H1 (cell line): ENCODE measurements around the gene PSMD6. TPM values are rescaled to one million over a fixed set of nuclear protein-coding genes. Genes with fewer than 3 reads are reported as not detected.

ENCODE experiments used
- CTCF ChIA-PET: fragments of 300-600 bp; sonication (Branson Sonifier 250); formaldehyde crosslinking; loops from one replicate; lab custom pipeline; 2021; ENCODE audit not compliant: partially characterized antibody; lab: Charles Lee
- POLR2A ChIA-PET: fragments of 300-600 bp; sonication (Branson Sonifier 250); formaldehyde crosslinking; loops from one replicate; lab custom pipeline; 2021; ENCODE audit warnings: inconsistent platforms; ENCODE audit not compliant: partially characterized antibody; lab: Charles Lee
- DNase-seq, 2 experiments: peaks; one replicate each; pipeline versions ENCODE4 v3.0.0 to v3.0.0-alpha.2; 2010 to 2022; ENCODE audit warnings: low spot score in 2 of 2, low read depth in 1 of 2, mixed read lengths in 1 of 2
- FAIRE-seq: peaks from 2 replicates; lab custom pipeline; 2011; peaks lifted over from hg19 to GRCh38; lab: Jason Lieb, UNC
- H2AFZ ChIP-seq: 2 replicates; pipeline ENCODE4 v1.8.1; 2012; ENCODE audit warnings: low read length, inconsistent platforms
- H2AK5ac ChIP-seq: 2 replicates; pipeline ENCODE4 v1.6.1; 2013; ENCODE audit warnings: low read depth, low read length
- H2BK120ac ChIP-seq: replicated peaks from 2 replicates; pipeline ENCODE3; 2013; ENCODE audit warnings: low read depth, low read length, inconsistent platforms
- H2BK12ac ChIP-seq: 2 replicates; pipeline ENCODE4 v1.6.1; 2013; ENCODE audit warnings: low read depth, low read length
- H2BK15ac ChIP-seq: 2 replicates; pipeline ENCODE4 v1.6.1; 2013; ENCODE audit warnings: low read length
- H2BK20ac ChIP-seq: 2 replicates; pipeline ENCODE4 v1.6.1; 2013; ENCODE audit warnings: low read length
- H2BK5ac ChIP-seq: 2 replicates; pipeline ENCODE4 v1.6.1; 2013; ENCODE audit warnings: low read depth, low read length
- H3K14ac ChIP-seq: 2 replicates; pipeline ENCODE4 v1.6.1; 2013; ENCODE audit warnings: inconsistent platforms; ENCODE audit not compliant: insufficient read length
- H3K18ac ChIP-seq: 2 replicates; pipeline ENCODE4 v1.6.1; 2013; ENCODE audit warnings: low read length; ENCODE audit errors: extremely low read depth
- H3K23ac ChIP-seq: 2 replicates; pipeline ENCODE4 v1.6.1; 2013; ENCODE audit warnings: inconsistent platforms; ENCODE audit not compliant: insufficient read length
- H3K23me2 ChIP-seq: 2 replicates; pipeline ENCODE4 v1.6.1; 2013; ENCODE audit warnings: low read depth, low read length
- H3K27ac ChIP-seq: 2 replicates; pipeline ENCODE4 v1.6.1; 2011; ENCODE audit warnings: low read depth, low read length, inconsistent platforms
- H3K27me3 ChIP-seq, 4 experiments: replicated peaks in 1 of 4; 1 replicate in 1 of 4; 2 replicates in 3 of 4; pipeline versions ENCODE4 v1.6.1 to v1.8.1; 2011 to 2013; ENCODE audit warnings: low read length in 3 of 4, mild to moderate bottlenecking in 3 of 4, inconsistent platforms in 2 of 4, mixed read lengths in 2 of 4, moderate library complexity in 1 of 4; ENCODE audit not compliant: control insufficient read depth in 3 of 4, insufficient read depth in 3 of 4; ENCODE audit errors: extremely low read depth in 1 of 4
- H3K36me3 ChIP-seq, 4 experiments: 2 replicates each; pipeline versions ENCODE4 v1.6.1 to v1.8.1; 2011 to 2013; ENCODE audit warnings: mild to moderate bottlenecking in 4 of 4, low read length in 3 of 4, moderate library complexity in 2 of 4, control low read depth in 1 of 4, inconsistent platforms in 1 of 4; ENCODE audit not compliant: insufficient read depth in 4 of 4, control insufficient read depth in 2 of 4
- H3K4ac ChIP-seq: replicated peaks from 2 replicates; pipeline ENCODE3; 2013; ENCODE audit warnings: low read length, low read depth, mixed read lengths, inconsistent platforms; ENCODE audit not compliant: insufficient read length
- H3K4me1 ChIP-seq, 4 experiments: replicated peaks in 1 of 4; 1 replicate in 1 of 4; 2 replicates in 3 of 4; pipeline versions ENCODE4 v1.6.1 to v1.8.1; 2011 to 2013; ENCODE audit warnings: low read length in 3 of 4, inconsistent platforms in 2 of 4, mixed read lengths in 1 of 4; ENCODE audit not compliant: insufficient read depth in 4 of 4, control insufficient read depth in 3 of 4
- H3K4me2 ChIP-seq, 2 experiments: 2 replicates each; pipeline versions ENCODE4 v1.6.1 to v1.8.1; 2011 to 2013; ENCODE audit warnings: low read depth in 2 of 2, low read length in 2 of 2, control low read depth in 1 of 2, inconsistent platforms in 1 of 2, mild to moderate bottlenecking in 1 of 2; ENCODE audit not compliant: insufficient read depth in 1 of 2
- H3K4me3 ChIP-seq, 4 experiments: fragments of 200-600, 300-600 bp in 1 of 4; sonication (generic), shearing (Covaris generic), sonication (Bioruptor Twin) in 1 of 4; 2 replicates each; pipeline versions ENCODE4 v1.5.1 to v1.8.1; 2011 to 2016; ENCODE audit warnings: low read length in 4 of 4, low read depth in 3 of 4, control low read depth in 2 of 4, inconsistent platforms in 2 of 4, mild to moderate bottlenecking in 2 of 4, mixed read lengths in 1 of 4, moderate library complexity in 1 of 4; ENCODE audit not compliant: insufficient read depth in 2 of 4; ENCODE audit errors: extremely low read depth in 1 of 4
- H3K56ac ChIP-seq: replicated peaks from 2 replicates; pipeline ENCODE3; 2013; ENCODE audit warnings: low read depth, mild to moderate bottlenecking, mixed read lengths, low read length, inconsistent platforms; ENCODE audit not compliant: insufficient read length
- H3K79me1 ChIP-seq: 2 replicates; pipeline ENCODE4 v1.6.1; 2013; ENCODE audit warnings: low read depth, low read length, control low read depth
- H3K79me2 ChIP-seq, 2 experiments: 2 replicates each; pipeline versions ENCODE4 v1.6.1 to v1.8.1; 2012 to 2013; ENCODE audit warnings: low read length in 2 of 2, mild to moderate bottlenecking in 2 of 2, inconsistent platforms in 1 of 2; ENCODE audit not compliant: insufficient read depth in 2 of 2, control insufficient read depth in 1 of 2
- H3K9ac ChIP-seq, 4 experiments: replicated peaks in 1 of 4; 1 replicate in 1 of 4; 2 replicates in 3 of 4; pipeline versions ENCODE4 v1.6.1 to v1.8.1; 2011 to 2013; ENCODE audit warnings: low read depth in 3 of 4, low read length in 3 of 4, control low read depth in 2 of 4, mild to moderate bottlenecking in 2 of 4, moderate library complexity in 2 of 4, inconsistent platforms in 1 of 4; ENCODE audit errors: extremely low read depth in 1 of 4
- H3K9me3 ChIP-seq, 2 experiments: 2 replicates each; pipeline versions ENCODE4 v1.6.1 to v1.8.1; 2012 to 2013; ENCODE audit warnings: mild to moderate bottlenecking in 2 of 2, moderate library complexity in 2 of 2, control low read depth in 1 of 2, inconsistent platforms in 1 of 2, low read depth in 1 of 2, low read length in 1 of 2, mixed read lengths in 1 of 2; ENCODE audit not compliant: insufficient read depth in 2 of 2
- H4K20me1 ChIP-seq, 2 experiments: replicated peaks in 1 of 2; 2 replicates each; pipeline versions ENCODE3 to v1.8.1; 2011 to 2013; ENCODE audit warnings: inconsistent platforms in 2 of 2, low read length in 2 of 2, mild to moderate bottlenecking in 1 of 2; ENCODE audit not compliant: insufficient read depth in 2 of 2, control insufficient read depth in 1 of 2
- H4K5ac ChIP-seq: 2 replicates; pipeline ENCODE4 v1.6.1; 2013; ENCODE audit warnings: low read length, low read depth, mixed read lengths, inconsistent platforms; ENCODE audit not compliant: insufficient read length
- H4K8ac ChIP-seq: 2 replicates; pipeline ENCODE4 v1.8.0; 2013; ENCODE audit warnings: mild to moderate bottlenecking, moderate library complexity, low read length, inconsistent platforms; ENCODE audit not compliant: insufficient read depth; ENCODE audit errors: extremely low read depth
- H4K91ac ChIP-seq: replicated peaks from 2 replicates; pipeline ENCODE3; 2013; ENCODE audit warnings: low read length, mixed read lengths, inconsistent platforms; ENCODE audit not compliant: insufficient read length
- CHD2 ChIP-seq: IDR thresholded peaks from 2 replicates; pipeline ENCODE4 v1.6.1; 2012; ENCODE audit warnings: low read length, improper control_type of control experiment
- CREB1 ChIP-seq: IDR thresholded peaks from 2 replicates; pipeline ENCODE4 v1.6.1; 2012; ENCODE audit warnings: inconsistent platforms
- FOSL1 ChIP-seq: IDR thresholded peaks from 2 replicates; pipeline ENCODE4 v1.6.1; 2011; ENCODE audit warnings: mild to moderate bottlenecking, low read depth, low read length, moderate library complexity; ENCODE audit not compliant: insufficient read depth
- GABPA ChIP-seq: IDR thresholded peaks from 2 replicates; pipeline ENCODE4 v1.6.1; 2011; ENCODE audit warnings: mild to moderate bottlenecking, low read length, moderate library complexity, borderline replicate concordance; ENCODE audit not compliant: insufficient read depth
- GTF2F1 ChIP-seq: IDR thresholded peaks from 2 replicates; pipeline ENCODE4 v1.6.1; 2012; ENCODE audit warnings: low read depth, low read length, improper control_type of control experiment, borderline replicate concordance
- HDAC2 ChIP-seq, 2 experiments: fragments of 300-600 bp in 1 of 2; sonication (generic) in 1 of 2; IDR thresholded peaks; 2 replicates each; pipeline ENCODE4 v1.6.1; 2011 to 2012; ENCODE audit warnings: low read depth in 2 of 2, low read length in 2 of 2, mild to moderate bottlenecking in 2 of 2, moderate library complexity in 2 of 2, borderline replicate concordance in 1 of 2, inconsistent platforms in 1 of 2
- HDAC6 ChIP-seq: IDR thresholded peaks from one replicate; pipeline ENCODE4 v1.7.1; 2012; ENCODE audit warnings: low read depth, mild to moderate bottlenecking, inconsistent platforms, low read length, moderate library complexity
- NRF1 ChIP-seq: IDR thresholded peaks from 2 replicates; pipeline ENCODE4 v1.6.1; 2011; ENCODE audit warnings: mild to moderate bottlenecking, low read depth, low read length, improper control_type of control experiment
- POLR2A ChIP-seq, 2 experiments: IDR thresholded peaks; 1 replicate in 1 of 2; 2 replicates in 1 of 2; pipeline ENCODE4 v1.6.1; 2011; ENCODE audit warnings: low read depth in 2 of 2, low read length in 2 of 2, mild to moderate bottlenecking in 2 of 2; ENCODE audit errors: control extremely low read depth in 1 of 2
- POU5F1 ChIP-seq: IDR thresholded peaks from 2 replicates; pipeline ENCODE4 v1.6.1; 2011; ENCODE audit warnings: low read depth, mild to moderate bottlenecking, low read length, moderate library complexity
- SUZ12 ChIP-seq: fragments of 200-600 bp; sonication (generic); IDR thresholded peaks from 2 replicates; pipeline ENCODE4 v1.6.1; 2012; ENCODE audit warnings: mild to moderate bottlenecking, inconsistent platforms, low read length, moderate library complexity, mixed read lengths
- TBP ChIP-seq: IDR thresholded peaks from 2 replicates; pipeline ENCODE4 v1.6.1; 2011; ENCODE audit warnings: low read depth, low read length, improper control_type of control experiment
- YY1 ChIP-seq: IDR thresholded peaks from 2 replicates; pipeline ENCODE4 v1.6.1; 2011; ENCODE audit warnings: low read depth, mild to moderate bottlenecking, low read length
- WGBS, 2 experiments: shearing (Covaris generic) in 1 of 2; methylation state at CpG; one replicate each; pipeline versions ENCODE4 v1.1.6 to v1.1.7; 2013 to 2015; ENCODE audit warnings: low lambda C conversion rate in 2 of 2, mixed read lengths in 2 of 2, inconsistent platforms in 1 of 2, low coverage in 1 of 2, missing lambda C conversion rate in 1 of 2; ENCODE audit not compliant: insufficient replicate concordance in 2 of 2, insufficient coverage in 1 of 2, insufficient read length in 1 of 2; ENCODE audit errors: extremely low coverage in 1 of 2, missing lambda C conversion rate in 1 of 2; 5-methylcytosine and 5-hydroxymethylcytosine counted together
- polyA plus RNA-seq, 7 experiments: library from polyadenylated mRNA; depleted of rRNA in 3 of 7; stranded (reverse) in 5 of 7; unstranded in 2 of 7; fragments of >200 nt in 5 of 7; fragments of 200-250 nt in 2 of 7; gene quantifications; 1 replicate in 5 of 7; 2 replicates in 1 of 7; 4 replicates in 1 of 7; pipeline versions ENCODE4 v1.2.1 to v1.2.3, GENCODE V29; 2011 to 2013; ENCODE audit warnings: missing spikeins in 2 of 7, mixed read lengths in 2 of 7
- total RNA-seq: library from RNA; stranded (reverse); fragmentation: NEBNext Ultra II Directional; extraction: Animal tissue kit (Norgen Biotek cat#: 25700); gene quantifications from 2 replicates; pipeline ENCODE4 v1.2.1, GENCODE V29; 2021

Gene PSMD6
- total and polyA plus RNA-seq, 2 of the 8 experiments (the other 6 are each of a cell fraction or from before 2014, with no cell fraction given), result 43.7 to 104 TPM

GRCh38 chr3:64047787-64048186 is 24.5 kb upstream of the PSMD6 start:
- 84% methylated on average over 7 of the region's 7 CpGs; no CpG with 5 or more reads in 1 of the 2 experiments for WGBS, 2 experiments
- Histone ChIP-seq H3K23me2 (no peaks in the 10 kb centered on the region), H2BK12ac (no peak overlapping the region), H2BK120ac (no peak overlapping the region), H3K27ac (no peak overlapping the region), H3K9me3 (no peaks in the 10 kb centered on the region), H2AFZ (peak overlapping the region; percentile 82), H3K14ac (no peak overlapping the region), H2BK5ac (no peak overlapping the region), H3K36me3 (no peaks in the 10 kb centered on the region), H2AK5ac (no peak overlapping the region), H2BK15ac (no peak overlapping the region), H4K8ac (no peak overlapping the region), H3K79me1 (no peaks in the 10 kb centered on the region), H3K4me3 (no peak overlapping the region), H3K27me3 (no peaks in the 10 kb centered on the region), H4K20me1 (no peaks in the 10 kb centered on the region), H3K18ac (no peak overlapping the region), H3K4me2 (0 out of 4 replicates have a peak overlapping the region, but pooled peaks of 1 of the 2 experiments have one; percentile 4), H3K56ac (no peak overlapping the region), H3K4ac (no peak overlapping the region), H4K5ac (no peak overlapping the region), H3K4me1 (peaks cover 3 to 22% (median 17%) of the 10 kb centered on the region in 4 experiments; a peak in 6 of 7 replicates), H4K91ac (no peak overlapping the region), H3K9ac (no peak overlapping the region), H2BK20ac (no peak overlapping the region), H3K79me2 (no peaks in the 10 kb centered on the region), H3K23ac (no peak overlapping the region)
- DNase-seq, result no peak
- no peak for FAIRE-seq
- no peak for TF ChIP-seq HDAC6
- no peak for TF ChIP-seq TBP
- no peak for TF ChIP-seq CHD2
- no peak for TF ChIP-seq CREB1
- TF ChIP-seq GABPA, result no peak
- TF ChIP-seq POU5F1, result no peak
- TF ChIP-seq SUZ12, result no peak
- TF ChIP-seq YY1, result no peak
- TF ChIP-seq HDAC2 (IDR thresholded peaks at IDR 0.05; ENCODE audit: borderline replicate concordance in 1 of 2, low read depth in 2 of 2, low read length in 2 of 2), result no peak
- TF ChIP-seq FOSL1, result no peak
- TF ChIP-seq POLR2A (IDR thresholded peaks at IDR 0.05; ENCODE audit: control extremely low read depth in 1 of 2, low read depth in 2 of 2, low read length in 2 of 2), result no peak
- TF ChIP-seq GTF2F1, result no peak
- TF ChIP-seq NRF1, result no peak
- CTCF ChIA-PET, result interaction anchor here (1.6 kb wide), 1 partner anchor 58 kb away, joined by 3 read pairs; no protein-coding TSS in a partner anchor
- POLR2A ChIA-PET, result no interaction called here
